ENCODE results near the gene HSPG2. TPM values are rescaled to one million over a fixed set of nuclear protein-coding genes. Genes with fewer than 3 reads are reported as not detected.

Gene HSPG2
- total RNA-seq, 2 donors from 2014 or later = 148 to 152 TPM

- intact Hi-C loops (cut with DNase I) = no loop called here
- Histone ChIP-seq H3K4me1 (no peaks in the 10 kb centered on the region), H3K27ac (no peak overlapping the region), H3K9ac (ENCODE audit: low read depth in 2 of 2, low read length in 2 of 2) (no peak overlapping the region), H3K4me3 (no peak overlapping the region), H3K36me3 (peaks cover 7% of the 10 kb centered on the region), H3K9me3 (no peaks in the 10 kb centered on the region), H3K27me3 (no peaks in the 10 kb centered on the region)
- TF ChIP-seq CTCF (IDR thresholded peaks at IDR 0.05) = no peak
- no peak for DNase-seq
These were observed 54.2 kb downstream of the HSPG2 start for GRCh38 chr1:21882721-21883415.

GRCh38 chr1:21881250-21881649 is 55.9 kb downstream of the HSPG2 start:
- Histone ChIP-seq H3K4me1 (no peaks in the 10 kb centered on the region), H3K9me3 (no peaks in the 10 kb centered on the region), H3K9ac (ENCODE audit: low read depth in 2 of 2, low read length in 2 of 2) (no peak overlapping the region), H3K27me3 (no peaks in the 10 kb centered on the region), H3K4me3 (no peak overlapping the region), H3K36me3 (peaks cover 8% of the 10 kb centered on the region), H3K27ac (no peak overlapping the region)
- TF ChIP-seq CTCF (IDR thresholded peaks at IDR 0.05) = no peak
- no peak for DNase-seq
- intact Hi-C loops (cut with DNase I) = no loop called here

- H3K27ac ChIP-seq = no peak overlapping the region
- no peak overlapping the region for H3K9ac ChIP-seq (ENCODE audit: low read depth in 2 of 2, low read length in 2 of 2)
- no peaks in the 10 kb centered on the region for H3K9me3 ChIP-seq
- no peaks in the 10 kb centered on the region for H3K4me1 ChIP-seq
- H3K4me3 ChIP-seq = no peak overlapping the region
- no peaks in the 10 kb centered on the region for H3K27me3 ChIP-seq
- DNase-seq = no peak
- intact Hi-C loops (cut with DNase I) = no loop called here
- TF ChIP-seq CTCF (IDR thresholded peaks at IDR 0.05) = no peak
- peaks cover 5% of the 10 kb centered on the region for H3K36me3 ChIP-seq
These were observed 56.5 kb downstream of the HSPG2 start for GRCh38 chr1:21880619-21880970.

GRCh38 chr1:21879928-21880618 is 57.0 kb downstream of the HSPG2 start:
- Histone ChIP-seq H3K9me3 (no peaks in the 10 kb centered on the region), H3K4me1 (no peaks in the 10 kb centered on the region), H3K36me3 (peaks cover 8% of the 10 kb centered on the region), H3K9ac (ENCODE audit: low read depth in 2 of 2, low read length in 2 of 2) (no peak overlapping the region), H3K27me3 (no peaks in the 10 kb centered on the region), H3K27ac (no peak overlapping the region), H3K4me3 (no peak overlapping the region)
- intact Hi-C loops (cut with DNase I) = loop anchor here (5.0 kb wide), 1 partner anchor 82 kb away; no protein-coding TSS in a partner anchor
- DNase-seq = no peak
- no peak for TF ChIP-seq CTCF (IDR thresholded peaks at IDR 0.05)

GRCh38 chr1:21878840-21879478 is 58.2 kb downstream of the HSPG2 start:
- Histone ChIP-seq H3K27me3 (no peaks in the 10 kb centered on the region), H3K36me3 (peaks cover 15% of the 10 kb centered on the region), H3K4me3 (no peak overlapping the region), H3K4me1 (no peaks in the 10 kb centered on the region), H3K9ac (ENCODE audit: low read depth in 2 of 2, low read length in 2 of 2) (no peak overlapping the region), H3K9me3 (no peaks in the 10 kb centered on the region), H3K27ac (no peak overlapping the region)
- intact Hi-C loops (cut with DNase I) = loop anchor here (5.0 kb wide), 1 partner anchor 83 kb away; no protein-coding TSS in a partner anchor
- TF ChIP-seq CTCF (IDR thresholded peaks at IDR 0.05) = no peak
- DNase-seq = no peak

Measured in colonic mucosa (tissue), 4 donors.